CD4-positive, alpha-beta T cell treated with Interleukin-17A for 1 hour (primary cell): Measurements from ENCODE around the gene POU2F3.

Experiments used
- DNase-seq: peaks from one replicate; pipeline ENCODE4 v3.0.0-alpha.2; 2020

The POU2F3 gene

GRCh38 chr11:120327311-120327710, 87.4 kb downstream of the POU2F3 start:
- DNase-seq = no peak

GRCh38 chr11:120329556-120329955, 89.6 kb downstream of the POU2F3 start:
- no peak for DNase-seq

GRCh38 chr11:120330045-120330444, 90.1 kb downstream of the POU2F3 start:
- no peak for DNase-seq

GRCh38 chr11:120331301-120331996, 91.5 kb downstream of the POU2F3 start:
- no peak for DNase-seq

GRCh38 chr11:120332822-120333716, 93.1 kb downstream of the POU2F3 start:
- DNase-seq = no peak

- no peak for DNase-seq
These were observed 93.9 kb downstream of the POU2F3 start for GRCh38 chr11:120333801-120334200.

GRCh38 chr11:120334332-120334731, 94.4 kb downstream of the POU2F3 start:
- no peak for DNase-seq

GRCh38 chr11:120334894-120335462, 95.0 kb downstream of the POU2F3 start:
- peak; percentile 83 for DNase-seq

- no peak for DNase-seq
These were observed 95.6 kb downstream of the POU2F3 start for GRCh38 chr11:120335556-120335907.

GRCh38 chr11:120335908-120336640, 96.1 kb downstream of the POU2F3 start, which contains the start of gene ARHGEF12:
Gene ARHGEF12 (plus strand): TSS chr11:120336413. CDS start chr11:120337244, 831 bp downstream.
- peak; percentile 82 for DNase-seq

GRCh38 chr11:120336641-120337354, 96.9 kb downstream of the POU2F3 start:
- peak; percentile 23 for DNase-seq

- no peak for DNase-seq
These were observed 97.6 kb downstream of the POU2F3 start for GRCh38 chr11:120337355-120338106.

GRCh38 chr11:120338107-120338933, 98.4 kb downstream of the POU2F3 start:
- no peak for DNase-seq

- DNase-seq = no peak
These were observed 99.5 kb downstream of the POU2F3 start for GRCh38 chr11:120339394-120339890.

- no peak for DNase-seq
These were observed 100.6 kb downstream of the POU2F3 start for GRCh38 chr11:120340529-120340928.

- no peak for DNase-seq
These were observed 102.3 kb downstream of the POU2F3 start for GRCh38 chr11:120342226-120342625.

- DNase-seq = no peak
These were observed 102.7 kb downstream of the POU2F3 start for GRCh38 chr11:120342678-120343077.

GRCh38 chr11:120343429-120343828, 103.5 kb downstream of the POU2F3 start:
- DNase-seq = no peak

GRCh38 chr11:120344302-120345004, 104.5 kb downstream of the POU2F3 start:
- DNase-seq = peak; percentile 83

- DNase-seq = no peak
These were observed 106.3 kb downstream of the POU2F3 start for GRCh38 chr11:120346233-120346632.
